Measurements from ENCODE around the gene ZNF169.
"Not testable (repeated sequence)": the region's sequence is repeated elsewhere in the genome, so short reads cannot be mapped to it uniquely, and the experiment has no call there.

The ZNF169 gene

GRCh38 chr9:94301583-94301982 is 42.5 kb downstream of the ZNF169 start:
- Histone ChIP-seq H3K4me1 (ENCODE audit: insufficient read depth, low read length, severe bottlenecking) (no peaks in the 10 kb centered on the region), H3K79me2 (ENCODE audit: insufficient read depth, low read length) (no peaks in the 10 kb centered on the region), H4K20me1 (ENCODE audit: insufficient read depth, low read length) (no peaks in the 10 kb centered on the region), H3K27me3 (ENCODE audit: insufficient read depth, low read length) (no peaks in the 10 kb centered on the region), H3K4me3 (ENCODE audit: low read depth, low read length, poor library complexity, severe bottlenecking) (no peak overlapping the region), H3K27ac (ENCODE audit: low read depth, low read length, poor library complexity, severe bottlenecking) (no peak overlapping the region), H3K9me2 (ENCODE audit: low read depth, low read length) (no peaks in the 10 kb centered on the region), H3K36me3 (ENCODE audit: insufficient read depth, low read length) (no peaks in the 10 kb centered on the region), H3K9me3 (ENCODE audit: low read length) (no peaks in the 10 kb centered on the region), H3K4me2 (ENCODE audit: low read length) (no peak overlapping the region), H3F3A (ENCODE audit: insufficient read depth, low read length) (no peaks in the 10 kb centered on the region), H2AFZ (ENCODE audit: low read length) (no peak overlapping the region), H3K9ac (ENCODE audit: low read length) (no peak overlapping the region)
- TF ChIP-seq CTCF (IDR thresholded peaks at IDR 0.05; ENCODE audit: low read length) (no peak), EZH2 (IDR thresholded peaks at IDR 0.05; ENCODE audit: borderline replicate concordance, low read length) (no peak)

- Histone ChIP-seq H3K4me1 (ENCODE audit: insufficient read depth, low read length, severe bottlenecking) (no peaks in the 10 kb centered on the region), H3K79me2 (ENCODE audit: insufficient read depth, low read length) (no peaks in the 10 kb centered on the region), H3K4me3 (ENCODE audit: low read depth, low read length, poor library complexity, severe bottlenecking) (no peak overlapping the region), H3K9me3 (ENCODE audit: low read length) (no peaks in the 10 kb centered on the region), H3K27ac (ENCODE audit: low read depth, low read length, poor library complexity, severe bottlenecking) (no peak overlapping the region), H3F3A (ENCODE audit: insufficient read depth, low read length) (no peaks in the 10 kb centered on the region), H2AFZ (ENCODE audit: low read length) (no peak overlapping the region), H3K36me3 (ENCODE audit: insufficient read depth, low read length) (no peaks in the 10 kb centered on the region), H3K27me3 (ENCODE audit: insufficient read depth, low read length) (no peaks in the 10 kb centered on the region), H3K4me2 (ENCODE audit: low read length) (no peak overlapping the region), H3K9ac (ENCODE audit: low read length) (no peak overlapping the region), H3K9me2 (ENCODE audit: low read depth, low read length) (no peaks in the 10 kb centered on the region), H4K20me1 (ENCODE audit: insufficient read depth, low read length) (no peaks in the 10 kb centered on the region)
- TF ChIP-seq EZH2 (IDR thresholded peaks at IDR 0.05; ENCODE audit: borderline replicate concordance, low read length) = no peak
- no peak for TF ChIP-seq CTCF (IDR thresholded peaks at IDR 0.05; ENCODE audit: low read length)
These were observed 43.3 kb downstream of the ZNF169 start for GRCh38 chr9:94302426-94302825.

GRCh38 chr9:94303321-94303720 is 44.2 kb downstream of the ZNF169 start:
- H3K27me3 ChIP-seq (ENCODE audit: insufficient read depth, low read length) = no peaks in the 10 kb centered on the region
- H3K36me3 ChIP-seq (ENCODE audit: insufficient read depth, low read length) = no peaks in the 10 kb centered on the region
- H4K20me1 ChIP-seq (ENCODE audit: insufficient read depth, low read length) = no peaks in the 10 kb centered on the region
- H3K9me2 ChIP-seq (ENCODE audit: low read depth, low read length) = no peaks in the 10 kb centered on the region
- H3K4me3 ChIP-seq (ENCODE audit: low read depth, low read length, poor library complexity, severe bottlenecking) = no peak overlapping the region
- H3K9me3 ChIP-seq (ENCODE audit: low read length) = no peaks in the 10 kb centered on the region
- H2AFZ ChIP-seq (ENCODE audit: low read length) = no peak overlapping the region
- H3K4me2 ChIP-seq (ENCODE audit: low read length) = no peak overlapping the region
- no peak for TF ChIP-seq CTCF (IDR thresholded peaks at IDR 0.05; ENCODE audit: low read length)
- TF ChIP-seq EZH2 (IDR thresholded peaks at IDR 0.05; ENCODE audit: borderline replicate concordance, low read length) = no peak
- no peak overlapping the region for H3K27ac ChIP-seq (ENCODE audit: low read depth, low read length, poor library complexity, severe bottlenecking)
- no peaks in the 10 kb centered on the region for H3K79me2 ChIP-seq (ENCODE audit: insufficient read depth, low read length)
- H3K4me1 ChIP-seq (ENCODE audit: insufficient read depth, low read length, severe bottlenecking) = no peaks in the 10 kb centered on the region
- H3K9ac ChIP-seq (ENCODE audit: low read length) = no peak overlapping the region
- H3F3A ChIP-seq (ENCODE audit: insufficient read depth, low read length) = no peaks in the 10 kb centered on the region

GRCh38 chr9:94315034-94315984 is 56.2 kb downstream of the ZNF169 start:
- not testable (repeated sequence) for H3K27me3 ChIP-seq (ENCODE audit: insufficient read depth, low read length); H3K9me3 ChIP-seq (ENCODE audit: low read length)

GRCh38 chr9:94316236-94316635 is 57.1 kb downstream of the ZNF169 start:
- not testable (repeated sequence) for H3K4me1 ChIP-seq (ENCODE audit: insufficient read depth, low read length, severe bottlenecking); H3K9me3 ChIP-seq (ENCODE audit: low read length); H3K27me3 ChIP-seq (ENCODE audit: insufficient read depth, low read length); H3K9ac ChIP-seq (ENCODE audit: low read length); H4K20me1 ChIP-seq (ENCODE audit: insufficient read depth, low read length); H3K79me2 ChIP-seq (ENCODE audit: insufficient read depth, low read length); H3K36me3 ChIP-seq (ENCODE audit: insufficient read depth, low read length); H3K27ac ChIP-seq (ENCODE audit: low read depth, low read length, poor library complexity, severe bottlenecking); H3F3A ChIP-seq (ENCODE audit: insufficient read depth, low read length); H2AFZ ChIP-seq (ENCODE audit: low read length); H3K9me2 ChIP-seq (ENCODE audit: low read depth, low read length); H3K4me3 ChIP-seq (ENCODE audit: low read depth, low read length, poor library complexity, severe bottlenecking); H3K4me2 ChIP-seq (ENCODE audit: low read length)

More at GRCh38 chr9:94315034-94315984, 56.2 kb downstream of the ZNF169 start:
- not testable (repeated sequence) for H3K79me2 ChIP-seq (ENCODE audit: insufficient read depth, low read length); H3K4me2 ChIP-seq (ENCODE audit: low read length); H4K20me1 ChIP-seq (ENCODE audit: insufficient read depth, low read length); H2AFZ ChIP-seq (ENCODE audit: low read length); H3K4me3 ChIP-seq (ENCODE audit: low read depth, low read length, poor library complexity, severe bottlenecking); H3K4me1 ChIP-seq (ENCODE audit: insufficient read depth, low read length, severe bottlenecking); H3K9ac ChIP-seq (ENCODE audit: low read length); H3K9me2 ChIP-seq (ENCODE audit: low read depth, low read length); H3K27ac ChIP-seq (ENCODE audit: low read depth, low read length, poor library complexity, severe bottlenecking); H3K36me3 ChIP-seq (ENCODE audit: insufficient read depth, low read length); H3F3A ChIP-seq (ENCODE audit: insufficient read depth, low read length)

All from OCI-LY1 (cell line).